GM12864 (cell line): ENCODE measurements around the gene LCN15.
"Not testable (repeated sequence)": the region's sequence is repeated elsewhere in the genome, so short reads cannot be mapped to it uniquely, and the experiment has no call there.

ENCODE experiments used
- DNase-seq: peaks from one replicate; pipeline ENCODE4 v3.0.0-alpha.2; 2011; ENCODE audit warnings: low read depth
- H3K4me3 ChIP-seq: 2 replicates; pipeline ENCODE4 v1.5.1; 2011; ENCODE audit warnings: mild to moderate bottlenecking, low read depth, low read length, control low read depth
- TF ChIP-seq, protein P1 (sequence below): IDR thresholded peaks from 2 replicates; pipeline ENCODE4 v1.5.1; 2011; ENCODE audit warnings: low read depth, mild to moderate bottlenecking, moderate library complexity, low read length, control low read depth, inconsistent platforms; ENCODE audit errors: missing control alignments

Gene LCN15

DNA sequence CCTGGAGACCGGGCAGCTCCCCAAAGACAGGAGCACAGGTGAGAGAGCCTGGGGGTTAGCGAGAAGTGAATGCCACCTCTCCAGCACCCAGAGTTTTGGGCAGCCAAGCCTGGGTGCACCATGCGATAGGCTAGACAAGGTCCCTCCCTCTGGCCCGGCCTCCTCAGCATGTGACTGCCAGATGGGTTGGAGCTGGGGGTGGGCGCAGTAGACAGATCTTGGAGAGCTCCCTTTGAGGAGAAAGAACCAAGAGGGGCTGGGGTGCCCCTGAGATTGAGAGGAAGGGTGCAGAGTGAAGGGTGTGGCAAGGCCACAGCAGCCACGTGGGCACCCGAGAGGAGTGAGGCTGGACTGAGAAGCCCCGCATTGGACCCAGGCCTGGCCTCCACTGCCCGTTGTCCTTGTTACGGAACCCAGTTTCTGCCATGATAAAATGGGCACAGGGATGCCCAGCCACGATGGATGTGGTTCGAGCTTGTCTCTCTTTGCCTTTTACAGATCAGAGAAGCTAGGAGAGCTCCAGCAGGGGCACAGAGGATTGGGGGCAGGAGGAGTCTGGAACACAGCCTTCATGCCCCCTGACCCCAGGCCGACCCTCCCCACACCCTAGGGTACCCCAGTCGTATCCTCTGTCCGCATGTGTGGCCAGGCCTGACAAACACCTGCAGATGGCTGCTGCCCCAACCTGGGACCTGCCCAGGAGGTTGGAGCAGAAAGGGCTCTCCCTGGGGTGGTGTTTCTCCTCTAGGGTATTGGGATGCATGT, 28.2 kb upstream of the LCN15 start:
- DNase-seq = no peak
- TF ChIP-seq, protein P1, sequence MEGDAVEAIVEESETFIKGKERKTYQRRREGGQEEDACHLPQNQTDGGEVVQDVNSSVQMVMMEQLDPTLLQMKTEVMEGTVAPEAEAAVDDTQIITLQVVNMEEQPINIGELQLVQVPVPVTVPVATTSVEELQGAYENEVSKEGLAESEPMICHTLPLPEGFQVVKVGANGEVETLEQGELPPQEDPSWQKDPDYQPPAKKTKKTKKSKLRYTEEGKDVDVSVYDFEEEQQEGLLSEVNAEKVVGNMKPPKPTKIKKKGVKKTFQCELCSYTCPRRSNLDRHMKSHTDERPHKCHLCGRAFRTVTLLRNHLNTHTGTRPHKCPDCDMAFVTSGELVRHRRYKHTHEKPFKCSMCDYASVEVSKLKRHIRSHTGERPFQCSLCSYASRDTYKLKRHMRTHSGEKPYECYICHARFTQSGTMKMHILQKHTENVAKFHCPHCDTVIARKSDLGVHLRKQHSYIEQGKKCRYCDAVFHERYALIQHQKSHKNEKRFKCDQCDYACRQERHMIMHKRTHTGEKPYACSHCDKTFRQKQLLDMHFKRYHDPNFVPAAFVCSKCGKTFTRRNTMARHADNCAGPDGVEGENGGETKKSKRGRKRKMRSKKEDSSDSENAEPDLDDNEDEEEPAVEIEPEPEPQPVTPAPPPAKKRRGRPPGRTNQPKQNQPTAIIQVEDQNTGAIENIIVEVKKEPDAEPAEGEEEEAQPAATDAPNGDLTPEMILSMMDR = no peak
- no peak overlapping the region; the same call in 1 of the 2 replicates for H3K4me3 ChIP-seq

DNA sequence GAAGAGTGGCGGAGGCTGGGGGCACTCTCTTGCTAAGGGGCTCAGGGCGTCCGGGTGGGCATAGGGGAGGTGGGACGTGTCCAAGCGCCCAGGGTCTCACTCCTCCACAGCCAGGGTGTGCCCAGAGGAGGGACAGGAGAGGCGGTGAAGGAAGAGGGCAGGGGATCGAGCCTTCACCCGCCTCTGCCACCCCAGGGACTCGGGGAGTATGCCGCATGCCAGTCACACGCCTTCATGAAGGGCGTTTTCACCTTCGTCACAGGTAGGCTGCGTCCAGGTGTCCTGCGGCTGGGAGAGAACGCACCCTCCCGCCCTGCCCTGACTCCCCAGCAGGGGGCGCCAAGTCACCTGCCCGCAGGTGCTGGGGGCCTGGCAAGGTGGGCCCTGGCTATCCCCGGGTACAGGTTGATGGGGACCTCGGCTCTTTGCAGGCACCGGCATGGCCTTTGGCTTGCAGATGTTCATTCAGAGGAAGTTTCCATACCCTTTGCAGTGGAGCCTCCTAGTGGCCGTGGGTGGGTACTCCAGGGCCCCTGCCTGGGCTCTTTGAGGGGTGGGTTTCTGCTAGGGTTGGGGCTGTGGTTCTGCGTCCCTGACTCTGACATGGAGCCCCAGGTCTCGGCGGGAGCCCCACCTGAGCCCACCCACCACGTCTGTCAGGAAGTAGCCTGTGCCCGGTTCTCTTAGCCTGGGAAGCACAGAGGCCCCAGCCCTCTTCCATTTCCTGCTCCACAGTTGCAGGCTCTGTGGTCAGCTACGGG, 27.4 kb upstream of the LCN15 start:
- TF ChIP-seq, protein P1 = peak; percentile 98
- no peak for DNase-seq

DNA sequence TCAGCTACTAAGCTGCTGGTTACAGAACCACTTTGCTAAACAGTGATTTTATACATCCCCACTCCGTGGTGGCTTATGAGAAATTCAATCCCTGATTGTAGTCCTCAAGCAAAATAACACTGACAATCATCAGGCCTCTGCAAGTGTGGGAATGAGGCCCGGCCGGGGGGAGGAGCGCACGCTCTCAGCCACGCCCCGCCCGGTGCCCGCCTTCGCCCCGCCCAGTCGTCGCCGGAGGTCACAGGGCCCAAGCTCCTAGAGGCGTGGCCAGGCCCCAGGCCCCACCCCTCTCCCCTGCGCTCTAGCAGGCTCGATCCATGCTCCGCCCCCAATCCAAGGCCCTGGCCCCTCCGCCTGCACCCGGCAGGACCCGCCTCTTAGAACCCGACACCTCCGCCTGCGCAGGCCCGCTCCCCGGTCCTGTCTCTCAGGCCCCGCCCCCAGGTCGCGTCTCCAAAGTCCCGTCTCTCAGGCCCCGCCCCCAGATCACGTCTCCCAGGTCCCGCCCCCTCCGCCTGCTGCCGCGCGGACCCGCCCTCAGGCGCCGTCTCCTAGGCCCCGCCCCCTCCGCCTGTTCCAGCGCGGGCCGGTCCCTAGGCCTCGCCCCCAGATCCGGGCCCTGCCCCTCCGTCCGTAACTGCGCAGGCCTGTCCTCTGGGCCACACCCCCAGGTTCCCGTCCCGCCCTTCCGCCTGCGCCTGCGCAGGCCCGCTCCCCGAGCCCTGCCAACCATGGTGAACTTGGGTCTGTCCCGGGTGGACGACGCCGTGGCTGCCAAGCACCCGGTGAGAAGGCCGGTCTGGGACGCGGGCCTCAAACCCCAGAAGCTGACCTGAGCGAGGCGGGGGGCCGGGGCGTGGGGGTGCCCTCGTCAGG, 26.6 kb upstream of the LCN15 start, which contains the start of gene TMEM141:
TSS of gene TMEM141 (plus strand) at position 705 of the 876 bp plus-strand sequence. CDS start at position 732, 27 bp downstream.
- peak; percentile 93 for DNase-seq
- TF ChIP-seq, protein P1 = no peak
- peak within 1 kb of the TSS; percentile 92 for H3K4me3 ChIP-seq

More for the DNA sequence above, 27.4 kb upstream of the LCN15 start:
- peak overlapping the region; percentile 92 for H3K4me3 ChIP-seq

DNA sequence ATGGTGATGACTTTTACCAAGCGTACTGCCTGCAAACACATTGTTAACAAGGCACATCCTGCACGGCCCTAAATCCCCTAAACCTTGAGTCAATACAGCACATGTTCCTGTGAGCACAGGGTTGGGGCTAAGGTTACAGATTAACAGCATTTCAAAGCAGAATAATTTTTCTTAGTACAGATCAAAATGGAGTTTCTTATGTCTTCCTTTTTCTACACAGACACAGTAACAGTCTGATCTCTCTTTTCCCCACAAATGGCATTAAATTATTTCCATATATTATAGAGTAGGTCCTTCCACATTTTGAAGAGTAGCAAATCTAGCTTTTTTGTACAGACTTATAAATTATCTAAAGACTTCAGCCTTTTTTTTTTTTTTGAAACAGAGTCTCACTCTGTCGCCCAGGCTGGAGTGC, 25.2 kb upstream of the LCN15 start:
- no peak for DNase-seq
- TF ChIP-seq, protein P1 = no peak
- no peak overlapping the region for H3K4me3 ChIP-seq

DNA sequence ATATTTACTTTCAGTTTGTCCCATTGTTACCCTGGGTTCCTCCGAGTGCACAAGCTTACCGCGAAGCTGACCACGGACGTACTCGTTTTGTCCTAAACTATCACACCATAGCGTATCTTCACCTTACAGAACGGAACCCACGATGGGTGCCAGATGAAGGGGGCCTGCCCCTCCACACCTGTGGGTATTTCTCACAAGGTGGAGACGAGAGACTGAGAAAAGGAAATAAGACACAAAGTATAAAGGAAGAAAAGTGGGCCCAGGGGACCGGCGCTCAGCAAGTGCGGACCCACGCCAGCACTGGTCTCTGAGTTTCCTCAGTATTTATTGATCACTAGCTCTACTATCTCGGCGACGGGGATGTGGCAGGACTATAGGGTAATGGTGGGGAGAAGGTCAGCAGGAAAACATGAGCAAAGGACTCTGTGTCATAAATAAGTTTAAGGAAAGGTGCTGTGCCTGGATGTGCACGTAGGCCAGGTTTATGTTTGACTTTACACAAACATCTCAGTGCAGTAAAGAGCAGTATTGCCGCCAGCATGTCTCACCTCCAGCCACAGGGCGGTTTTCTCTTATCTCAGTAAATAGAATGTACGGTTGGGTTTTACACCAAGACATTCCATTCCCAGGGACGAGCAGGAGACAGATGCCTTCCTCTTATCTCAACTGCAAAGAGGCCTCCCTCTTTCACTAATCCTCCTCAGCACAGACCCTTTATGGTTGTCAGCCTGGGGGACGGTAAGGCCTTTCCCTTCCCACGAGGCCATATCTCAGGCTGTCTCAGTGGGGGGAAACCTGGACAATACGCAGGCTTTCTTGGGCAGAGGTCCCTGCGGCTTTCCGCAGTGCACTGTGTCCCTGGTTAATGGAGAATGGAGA, 24.6 kb upstream of the LCN15 start:
- not testable (repeated sequence) for H3K4me3 ChIP-seq, DNase-seq

DNA sequence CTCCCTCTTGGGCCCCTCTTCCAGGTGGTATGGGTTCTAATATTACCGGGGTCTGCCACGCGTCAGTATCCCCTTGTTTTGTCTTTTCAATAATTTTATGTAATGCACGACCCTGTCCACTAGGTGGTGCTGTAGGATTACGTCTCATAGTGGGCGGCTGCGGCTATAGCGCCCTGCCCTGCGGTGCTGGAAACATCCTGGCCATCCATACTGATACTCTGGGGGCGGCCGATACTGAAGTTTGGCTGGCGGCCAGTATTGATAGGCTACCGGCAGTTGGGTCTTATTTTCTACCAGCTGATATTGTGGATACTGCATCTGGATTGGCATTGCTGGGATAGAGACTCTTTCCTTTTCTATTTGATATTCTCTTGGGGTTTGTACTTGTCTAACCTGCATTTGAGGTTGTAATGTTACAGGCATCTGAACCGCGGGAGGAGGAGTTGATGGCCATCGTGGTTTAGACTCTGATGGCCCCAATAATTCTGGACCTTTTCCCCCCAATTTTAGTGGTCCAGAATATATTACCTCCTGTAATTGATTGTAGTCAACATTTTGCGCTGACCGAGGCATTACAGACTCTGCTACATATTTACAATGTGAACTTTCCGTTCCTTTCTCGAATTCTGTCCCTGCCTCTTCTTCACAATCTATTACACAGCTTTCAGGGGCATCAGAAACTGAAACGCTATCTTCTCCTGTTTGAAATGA, 23.5 kb upstream of the LCN15 start:
- H3K4me3 ChIP-seq = no peak overlapping the region
- TF ChIP-seq, protein P1 = peak; percentile 70
- no peak for DNase-seq

DNA sequence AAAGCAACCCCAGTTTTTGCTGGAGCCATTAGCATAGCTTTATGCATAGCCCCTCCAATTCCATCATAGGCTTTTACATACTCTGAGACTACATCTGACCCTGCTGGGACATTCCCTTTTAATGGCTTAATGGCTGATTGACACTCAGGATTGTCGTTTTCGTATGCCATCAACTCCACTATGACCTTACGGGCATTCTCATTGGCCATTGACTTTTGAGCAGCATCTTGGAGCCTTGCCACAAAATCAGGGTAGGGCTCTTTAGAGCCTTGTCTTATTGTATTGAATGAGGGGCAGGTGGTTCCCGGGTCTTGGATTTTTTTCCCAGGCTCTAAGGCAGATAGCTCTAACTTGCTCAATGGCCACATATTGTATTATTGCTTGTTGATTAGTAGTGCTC, 22.7 kb upstream of the LCN15 start:
- not testable (repeated sequence) for H3K4me3 ChIP-seq, DNase-seq
